ENCODE results near the gene ATP5F1E.

DNA sequence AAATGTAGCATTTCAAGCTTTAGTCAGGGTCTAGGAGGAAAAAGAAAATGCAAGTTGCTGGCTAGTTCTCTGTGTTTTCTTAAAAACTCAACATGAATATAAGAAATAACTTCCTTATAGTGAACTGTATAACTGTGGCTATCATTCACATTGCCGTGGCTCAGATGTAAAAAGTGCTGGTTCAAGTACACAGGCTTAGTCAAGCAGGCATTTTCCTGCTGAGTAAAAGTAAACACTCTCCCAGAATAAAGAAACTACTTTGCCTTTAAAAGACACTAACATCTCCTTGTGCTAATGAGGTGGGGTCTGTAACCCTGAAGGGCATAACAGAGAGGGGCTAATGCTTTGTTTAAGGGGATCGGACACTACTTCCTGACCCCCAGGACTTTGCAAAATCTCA lies 3.3 kb downstream of the ATP5F1E start:
- TF ChIP-seq, protein P1, sequence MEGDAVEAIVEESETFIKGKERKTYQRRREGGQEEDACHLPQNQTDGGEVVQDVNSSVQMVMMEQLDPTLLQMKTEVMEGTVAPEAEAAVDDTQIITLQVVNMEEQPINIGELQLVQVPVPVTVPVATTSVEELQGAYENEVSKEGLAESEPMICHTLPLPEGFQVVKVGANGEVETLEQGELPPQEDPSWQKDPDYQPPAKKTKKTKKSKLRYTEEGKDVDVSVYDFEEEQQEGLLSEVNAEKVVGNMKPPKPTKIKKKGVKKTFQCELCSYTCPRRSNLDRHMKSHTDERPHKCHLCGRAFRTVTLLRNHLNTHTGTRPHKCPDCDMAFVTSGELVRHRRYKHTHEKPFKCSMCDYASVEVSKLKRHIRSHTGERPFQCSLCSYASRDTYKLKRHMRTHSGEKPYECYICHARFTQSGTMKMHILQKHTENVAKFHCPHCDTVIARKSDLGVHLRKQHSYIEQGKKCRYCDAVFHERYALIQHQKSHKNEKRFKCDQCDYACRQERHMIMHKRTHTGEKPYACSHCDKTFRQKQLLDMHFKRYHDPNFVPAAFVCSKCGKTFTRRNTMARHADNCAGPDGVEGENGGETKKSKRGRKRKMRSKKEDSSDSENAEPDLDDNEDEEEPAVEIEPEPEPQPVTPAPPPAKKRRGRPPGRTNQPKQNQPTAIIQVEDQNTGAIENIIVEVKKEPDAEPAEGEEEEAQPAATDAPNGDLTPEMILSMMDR (IDR thresholded peaks at IDR 0.05): no peak
- no peak for TF ChIP-seq POLR2A (IDR thresholded peaks at IDR 0.05)
